ENCODE data around the gene GATAD2A.

Gene GATAD2A

GRCh38 chr19:19487077-19487949 is 81.8 kb downstream of the GATAD2A start:
- DNase-seq (ENCODE audit: low read depth): no peak
- TF ChIP-seq, protein P1, sequence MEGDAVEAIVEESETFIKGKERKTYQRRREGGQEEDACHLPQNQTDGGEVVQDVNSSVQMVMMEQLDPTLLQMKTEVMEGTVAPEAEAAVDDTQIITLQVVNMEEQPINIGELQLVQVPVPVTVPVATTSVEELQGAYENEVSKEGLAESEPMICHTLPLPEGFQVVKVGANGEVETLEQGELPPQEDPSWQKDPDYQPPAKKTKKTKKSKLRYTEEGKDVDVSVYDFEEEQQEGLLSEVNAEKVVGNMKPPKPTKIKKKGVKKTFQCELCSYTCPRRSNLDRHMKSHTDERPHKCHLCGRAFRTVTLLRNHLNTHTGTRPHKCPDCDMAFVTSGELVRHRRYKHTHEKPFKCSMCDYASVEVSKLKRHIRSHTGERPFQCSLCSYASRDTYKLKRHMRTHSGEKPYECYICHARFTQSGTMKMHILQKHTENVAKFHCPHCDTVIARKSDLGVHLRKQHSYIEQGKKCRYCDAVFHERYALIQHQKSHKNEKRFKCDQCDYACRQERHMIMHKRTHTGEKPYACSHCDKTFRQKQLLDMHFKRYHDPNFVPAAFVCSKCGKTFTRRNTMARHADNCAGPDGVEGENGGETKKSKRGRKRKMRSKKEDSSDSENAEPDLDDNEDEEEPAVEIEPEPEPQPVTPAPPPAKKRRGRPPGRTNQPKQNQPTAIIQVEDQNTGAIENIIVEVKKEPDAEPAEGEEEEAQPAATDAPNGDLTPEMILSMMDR (IDR thresholded peaks at IDR 0.05; ENCODE audit: control insufficient read depth, extremely low read depth, insufficient read depth): no peak
- H3K4me3 ChIP-seq (ENCODE audit: low read depth, low read length): no peak overlapping the region

DNA sequence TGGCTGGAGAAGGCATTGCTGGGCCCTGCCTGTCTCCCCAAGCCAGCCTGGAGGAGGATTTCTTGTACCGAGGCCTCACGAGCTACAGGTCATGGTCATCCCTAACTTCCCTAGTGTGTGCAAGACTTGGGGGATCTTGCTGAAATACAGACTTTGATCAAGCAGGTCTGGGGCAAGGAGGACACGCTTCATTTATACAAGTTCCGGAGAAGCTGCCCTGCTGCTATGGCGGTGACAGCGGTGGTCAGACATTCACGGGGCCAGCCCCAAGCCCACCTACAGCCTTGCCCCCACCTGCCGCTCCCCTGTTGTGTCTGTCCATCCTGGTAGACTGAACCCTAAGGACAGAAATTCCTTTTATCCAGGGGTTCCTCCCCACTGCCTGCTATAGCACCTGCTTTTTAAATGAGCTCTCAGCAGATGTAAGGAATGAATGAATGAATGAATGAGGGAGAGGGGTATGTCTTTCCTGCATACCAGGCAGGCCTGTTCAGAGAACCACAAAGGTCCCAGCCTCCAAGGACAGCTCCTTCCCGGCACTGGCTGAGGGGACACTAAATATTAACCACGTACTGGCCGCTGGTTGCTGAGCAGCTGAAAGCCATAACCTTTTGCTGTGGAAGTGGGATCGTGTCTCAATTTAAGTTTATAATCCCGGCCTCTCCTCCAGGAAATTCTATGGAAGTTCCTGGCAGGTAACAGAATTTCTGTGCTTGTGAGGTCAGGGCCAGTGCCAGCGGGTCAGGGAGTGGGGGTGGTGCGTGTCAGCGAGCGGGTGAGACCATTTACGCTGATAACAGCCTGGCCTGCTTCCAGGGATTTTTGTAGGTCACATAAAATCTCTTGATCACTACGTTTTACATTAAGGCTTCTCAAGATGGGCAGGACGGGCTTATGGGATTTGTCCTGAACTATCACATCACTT is 82.7 kb downstream of the GATAD2A start:
- H3K4me3 ChIP-seq (ENCODE audit: low read depth, low read length): peak overlapping the region; percentile 28
- peak; percentile 64 for DNase-seq (ENCODE audit: low read depth)
- TF ChIP-seq, protein P1 (IDR thresholded peaks at IDR 0.05; ENCODE audit: control insufficient read depth, extremely low read depth, insufficient read depth): no peak

- peak overlapping the region; percentile 28 for H3K4me3 ChIP-seq (ENCODE audit: low read depth, low read length)
- TF ChIP-seq, protein P1 (IDR thresholded peaks at IDR 0.05; ENCODE audit: control insufficient read depth, extremely low read depth, insufficient read depth): no peak
Observed at GRCh38 chr19:19488875-19489690, 83.6 kb downstream of the GATAD2A start.

DNA sequence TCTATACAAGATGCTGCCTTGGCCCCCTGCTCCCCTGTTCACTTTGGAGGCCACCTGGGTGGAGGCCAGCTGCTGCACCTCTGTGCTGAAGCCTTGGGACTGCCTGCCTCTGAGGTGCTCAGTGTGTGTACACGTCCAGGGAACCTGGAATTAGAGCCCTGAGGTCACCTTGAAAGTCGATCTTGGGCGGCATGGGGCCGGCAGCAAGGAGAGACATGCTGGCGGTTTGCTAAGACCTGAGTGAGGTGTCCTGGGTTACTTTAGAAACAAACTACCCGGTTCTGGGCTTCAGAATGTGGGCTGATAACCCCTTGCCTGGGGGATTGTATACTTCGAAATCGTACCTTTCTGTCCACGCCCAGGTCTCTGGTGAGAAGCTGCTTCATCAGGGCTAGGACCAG is 84.3 kb downstream of the GATAD2A start:
- no peak for DNase-seq (ENCODE audit: low read depth)
- TF ChIP-seq, protein P1 (IDR thresholded peaks at IDR 0.05; ENCODE audit: control insufficient read depth, extremely low read depth, insufficient read depth): no peak
- no peak overlapping the region for H3K4me3 ChIP-seq (ENCODE audit: low read depth, low read length)

More at GRCh38 chr19:19488875-19489690, 83.6 kb downstream of the GATAD2A start:
- DNase-seq (ENCODE audit: low read depth): peak; percentile 93

DNA sequence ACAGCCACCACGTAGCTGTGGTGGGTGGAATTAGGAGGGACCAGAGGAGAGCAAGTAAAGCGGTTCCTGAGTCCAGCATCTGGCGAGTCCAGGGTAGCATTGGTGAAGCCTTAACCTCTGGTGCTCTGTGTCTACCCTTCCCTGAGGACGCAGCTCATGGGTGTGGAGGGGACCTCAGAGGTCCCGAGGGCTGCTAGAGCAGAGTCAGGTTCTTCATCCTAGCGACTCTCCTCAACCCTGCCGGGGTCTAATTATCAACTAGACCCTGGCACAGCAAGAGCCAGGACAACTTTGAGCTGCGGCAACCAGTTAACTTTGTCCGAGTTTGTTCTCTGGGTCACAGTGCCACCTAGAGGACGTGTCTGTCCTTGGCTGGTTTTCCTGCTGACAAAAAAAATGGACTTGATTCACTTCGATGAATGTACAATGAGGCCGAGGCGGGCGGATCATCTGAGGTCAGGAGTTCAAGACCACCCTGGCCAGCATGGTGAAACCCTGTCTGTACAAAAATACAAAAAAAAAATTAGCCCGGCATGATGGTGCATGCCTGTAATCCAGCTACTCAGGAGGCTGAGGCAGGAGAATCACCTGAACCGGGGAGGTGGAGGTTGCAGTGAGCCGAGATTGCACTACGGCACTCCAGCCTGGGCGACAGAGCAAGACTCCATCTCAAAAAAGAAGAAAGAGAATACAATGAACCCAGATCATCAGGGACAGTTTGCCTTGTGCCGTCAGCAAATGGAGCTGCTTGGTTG is 84.9 kb downstream of the GATAD2A start:
- TF ChIP-seq, protein P1 (IDR thresholded peaks at IDR 0.05; ENCODE audit: control insufficient read depth, extremely low read depth, insufficient read depth): peak; percentile 94
- no peak overlapping the region for H3K4me3 ChIP-seq (ENCODE audit: low read depth, low read length)

More for the DNA sequence above, 84.9 kb downstream of the GATAD2A start:
- peak; percentile 51 for DNase-seq (ENCODE audit: low read depth)

All from LNCaP clone FGC (cell line).